ENCODE results near the gene API5. TPM values are rescaled to one million over a fixed set of nuclear protein-coding genes. Genes with fewer than 3 reads are reported as not detected.
"Not testable (repeated sequence)": the region's sequence is repeated elsewhere in the genome, so short reads cannot be mapped to it uniquely, and the experiment has no call there.

API5 gene
- total RNA-seq, 1 experiment from 2014 or later = 142 TPM

- H3K27me3 Mint-ChIP-seq (ENCODE audit: low read depth) = no peaks in the 10 kb centered on the region
- no peaks in the 10 kb centered on the region for H3K9me3 Mint-ChIP-seq
- H3K27ac Mint-ChIP-seq = no peak overlapping the region
- peaks cover 73% of the 10 kb centered on the region for H3K36me3 Mint-ChIP-seq
- H3K4me1 Mint-ChIP-seq = no peaks in the 10 kb centered on the region
- no peak for TF ChIP-seq SOX15 (CRISPR knock-in tag; IDR thresholded peaks at IDR 0.05)
- no peak for TF ChIP-seq FOXP4 (CRISPR knock-in tag; IDR thresholded peaks at IDR 0.05)
- DNase-seq (ENCODE audit: low spot score) (no peak), ATAC-seq (no peak)
- POLR2A ChIA-PET = interaction anchor here (1.3 kb wide), 1 partner anchor 30 kb away, joined by 3 read pairs; the partner anchor contains the start of gene TTC17
- no peak overlapping the region for H3K4me3 Mint-ChIP-seq
- CTCF ChIA-PET = no interaction called here
Measured at GRCh38 chr11:43328482-43328881, 16.7 kb downstream of the API5 start.

GRCh38 chr11:43341159-43341558 is 29.4 kb downstream of the API5 start:
- H3K27me3 Mint-ChIP-seq (ENCODE audit: low read depth) = no peaks in the 10 kb centered on the region
- TF ChIP-seq ZNF281 (CRISPR knock-in tag; IDR thresholded peaks at IDR 0.05) (no peak), CREM (CRISPR knock-in tag; IDR thresholded peaks at IDR 0.05) (no peak), GTF2I (CRISPR knock-in tag; conservative IDR thresholded peaks at IDR 0.05) (no peak), AR (CRISPR knock-in tag; IDR thresholded peaks at IDR 0.05) (no peak), NFATC4 (CRISPR knock-in tag; IDR thresholded peaks at IDR 0.05) (no peak)
- CTCF ChIA-PET = no interaction called here

GRCh38 chr11:43351426-43351825 is 39.6 kb downstream of the API5 start:
- H3K36me3 Mint-ChIP-seq; CTCF ChIA-PET; H3K27me3 Mint-ChIP-seq (ENCODE audit: low read depth); H3K27ac Mint-ChIP-seq; H3K9me3 Mint-ChIP-seq; ATAC-seq: not testable (repeated sequence)
- H3K4me3 Mint-ChIP-seq = peak overlapping the region; percentile 68
- peaks cover 15% of the 10 kb centered on the region for H3K4me1 Mint-ChIP-seq
- POLR2A ChIA-PET = interaction anchor here (1.1 kb wide), 1 partner anchor 39 kb away, joined by 3 read pairs; the partner anchor contains the start of gene API5
- peak; percentile 34 for DNase-seq (ENCODE audit: low spot score)

More at GRCh38 chr11:43341159-43341558, 29.4 kb downstream of the API5 start:
- H3K27ac Mint-ChIP-seq = no peak overlapping the region
- POLR2A ChIA-PET = no interaction called here
- no peak overlapping the region for H3K4me3 Mint-ChIP-seq
- peaks cover 3% of the 10 kb centered on the region; the same call in 1 of the 2 replicates for H3K9me3 Mint-ChIP-seq
- ATAC-seq = no peak
- H3K4me1 Mint-ChIP-seq = no peaks in the 10 kb centered on the region
- no peak for DNase-seq (ENCODE audit: low spot score)
- H3K36me3 Mint-ChIP-seq = peaks cover 55% of the 10 kb centered on the region

- POLR2A ChIA-PET = no interaction called here
- peaks cover 28% of the 10 kb centered on the region for H3K4me1 Mint-ChIP-seq
- H3K4me3 Mint-ChIP-seq = no peak overlapping the region
- 0 out of 2 replicates have a peak, but pooled peaks cover 4% of the 10 kb centered on the region for H3K27me3 Mint-ChIP-seq (ENCODE audit: low read depth)
- H3K36me3 Mint-ChIP-seq = 0 out of 2 replicates have a peak, but pooled peaks cover 5% of the 10 kb centered on the region
- H3K9me3 Mint-ChIP-seq = peaks cover 6% of the 10 kb centered on the region
- TF ChIP-seq TEAD4 (CRISPR knock-in tag; IDR thresholded peaks at IDR 0.05) (no peak), NR2C2 (CRISPR knock-in tag; IDR thresholded peaks at IDR 0.05) (no peak), SMAD4 (CRISPR knock-in tag; IDR thresholded peaks at IDR 0.05) (no peak), MAX (CRISPR knock-in tag; IDR thresholded peaks at IDR 0.05) (no peak), MXD4 (CRISPR knock-in tag; IDR thresholded peaks at IDR 0.05; ENCODE audit: borderline replicate concordance) (no peak)
- no peak overlapping the region for H3K27ac Mint-ChIP-seq
- ATAC-seq (no peak), DNase-seq (ENCODE audit: low spot score) (no peak)
- CTCF ChIA-PET = no interaction called here
Measured at GRCh38 chr11:43354311-43354710, 42.5 kb downstream of the API5 start.

Data from WTC11 (cell line).